ENCODE results near the gene PSAPL1. TPM values are rescaled to one million over a fixed set of nuclear protein-coding genes. Genes with fewer than 3 reads are reported as not detected.

PSAPL1 gene
- total RNA-seq, 1 donor from 2014 or later = not detected

DNA sequence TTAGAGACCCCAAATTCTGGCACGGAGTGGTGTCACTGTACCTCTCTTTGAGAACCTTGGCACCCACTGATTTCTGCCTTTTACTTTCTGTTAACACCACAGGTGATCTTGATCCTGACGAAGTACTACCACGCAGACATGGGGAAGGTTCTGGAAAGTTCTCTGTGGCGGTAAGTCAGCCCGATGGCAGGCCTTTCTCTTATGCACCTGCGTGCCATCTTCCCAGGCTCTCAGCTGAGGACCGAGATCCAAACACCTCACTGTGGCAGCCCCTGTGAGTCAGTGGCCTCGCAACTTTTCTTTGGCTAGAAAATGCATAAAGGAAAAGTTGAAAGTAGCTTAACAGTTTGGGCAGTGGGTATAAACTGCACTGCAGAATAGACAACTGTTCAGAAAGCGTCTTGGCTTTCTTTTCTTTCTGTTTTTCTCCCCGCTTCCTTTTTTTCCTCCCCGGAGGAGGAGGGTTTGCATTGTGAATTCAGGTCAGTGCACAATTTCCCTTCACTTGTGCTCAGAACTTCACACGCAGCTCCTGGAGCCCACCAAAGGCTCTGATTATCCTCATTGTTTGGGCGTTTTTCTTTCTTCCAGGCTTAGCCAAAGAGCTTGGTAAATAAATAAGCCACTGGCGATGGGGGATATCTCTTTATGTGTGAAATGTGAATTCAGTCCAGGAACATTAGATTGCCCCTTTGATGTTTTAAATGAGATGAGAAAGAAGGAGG, 38.4 kb downstream of the PSAPL1 start:
- peak; percentile 19 for DNase-seq (ENCODE audit: low spot score)

GRCh38 chr4:7395645-7396044, 39.1 kb downstream of the PSAPL1 start:
- peak; percentile 22 for DNase-seq (ENCODE audit: low spot score)

- peak; percentile 30 for DNase-seq (ENCODE audit: low spot score)
Observed at GRCh38 chr4:7394681-7395451, 39.9 kb downstream of the PSAPL1 start.

GRCh38 chr4:7393601-7394575, 40.8 kb downstream of the PSAPL1 start:
- DNase-seq (ENCODE audit: low spot score) = peak; percentile 40

DNA sequence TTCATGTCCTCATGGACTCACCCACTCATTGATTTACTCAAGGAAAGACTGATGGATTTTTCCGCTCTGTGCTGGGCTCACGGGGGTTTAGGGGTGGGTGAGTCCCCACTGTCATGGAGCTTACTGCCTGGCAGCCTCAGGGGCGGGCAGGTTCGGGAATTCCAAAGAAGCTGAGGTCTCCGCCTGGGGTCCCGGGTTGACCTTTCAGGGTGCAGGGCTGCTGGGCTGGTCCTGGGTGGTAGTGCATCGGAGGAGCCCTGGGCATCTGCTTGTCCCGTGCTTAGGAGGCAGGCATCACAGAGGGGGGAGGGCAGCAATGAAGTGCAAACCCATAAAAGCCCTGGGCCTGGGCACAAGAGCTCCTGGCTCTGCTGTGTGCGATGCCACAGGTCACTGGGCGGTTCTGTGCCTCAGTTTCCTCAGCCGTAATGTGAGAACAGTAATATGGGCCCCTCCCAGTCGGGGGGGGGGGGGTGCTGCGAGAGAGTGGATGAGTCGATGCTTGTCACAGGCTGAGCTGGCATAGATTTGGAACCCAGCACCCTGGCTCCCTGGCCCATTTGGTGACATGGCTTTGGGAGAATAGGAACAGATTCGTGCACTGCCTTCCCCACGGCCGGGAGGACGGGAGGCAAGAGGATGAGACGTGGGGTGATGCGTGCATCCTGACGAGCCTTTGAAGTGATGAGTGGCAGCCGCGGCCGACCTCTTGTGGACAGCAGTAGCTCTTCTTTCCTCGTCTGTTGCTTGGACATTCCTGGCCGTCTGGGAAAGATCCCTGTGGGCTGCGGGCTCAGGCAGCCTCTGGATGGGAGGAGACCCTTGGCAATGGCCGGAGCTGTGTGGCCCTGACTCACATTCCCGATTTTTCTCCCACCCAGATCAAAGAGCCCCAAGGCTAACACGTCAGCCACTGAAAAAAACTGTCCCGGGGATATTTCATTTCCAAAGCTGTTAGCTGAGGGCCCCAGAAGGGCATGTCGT, 42.0 kb downstream of the PSAPL1 start:
- DNase-seq (ENCODE audit: low spot score) = peak; percentile 43

- DNase-seq (ENCODE audit: low spot score) = peak; percentile 29
Observed at GRCh38 chr4:7391637-7392437, 42.9 kb downstream of the PSAPL1 start.

DNA sequence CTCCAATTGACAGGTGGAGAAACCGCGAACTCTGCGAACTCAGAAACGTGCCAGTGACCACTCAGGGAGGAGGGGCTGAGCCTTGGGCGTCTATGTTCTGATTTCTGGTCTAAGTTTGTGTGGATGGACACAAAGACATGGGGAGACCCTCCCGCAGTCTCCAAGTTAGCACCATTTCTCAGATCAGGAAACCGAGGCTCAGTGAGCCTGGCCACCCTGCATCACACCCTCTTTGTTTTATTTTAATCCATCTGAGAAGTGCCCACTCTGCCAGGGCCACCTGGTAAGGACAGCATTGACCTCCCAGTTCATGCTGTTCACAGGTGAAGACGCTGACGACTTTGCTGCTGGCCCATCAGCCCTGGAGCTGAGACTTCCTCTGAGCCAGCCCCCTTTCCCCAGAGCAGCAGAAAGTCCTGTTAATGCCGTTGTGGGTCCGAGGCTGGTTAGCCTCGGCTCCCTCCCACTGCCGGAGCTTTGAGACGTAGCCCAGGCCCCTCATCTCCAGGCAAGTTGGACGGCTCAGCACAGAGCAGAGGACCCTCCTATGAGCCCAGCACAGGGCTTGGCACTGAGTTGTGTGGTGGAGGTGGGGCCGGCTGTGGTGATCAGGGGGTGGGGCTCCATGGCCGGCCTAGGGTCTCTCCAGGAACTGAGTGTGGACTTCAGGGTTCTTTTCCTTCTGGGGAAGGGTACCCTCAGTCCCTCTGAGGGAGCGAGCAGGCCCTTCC, 43.7 kb downstream of the PSAPL1 start:
- DNase-seq (ENCODE audit: low spot score) = no peak

GRCh38 chr4:7390336-7390735, 44.4 kb downstream of the PSAPL1 start:
- DNase-seq (ENCODE audit: low spot score) = no peak

GRCh38 chr4:7389719-7390118, 45.0 kb downstream of the PSAPL1 start:
- DNase-seq (ENCODE audit: low spot score) = peak; percentile 33

DNA sequence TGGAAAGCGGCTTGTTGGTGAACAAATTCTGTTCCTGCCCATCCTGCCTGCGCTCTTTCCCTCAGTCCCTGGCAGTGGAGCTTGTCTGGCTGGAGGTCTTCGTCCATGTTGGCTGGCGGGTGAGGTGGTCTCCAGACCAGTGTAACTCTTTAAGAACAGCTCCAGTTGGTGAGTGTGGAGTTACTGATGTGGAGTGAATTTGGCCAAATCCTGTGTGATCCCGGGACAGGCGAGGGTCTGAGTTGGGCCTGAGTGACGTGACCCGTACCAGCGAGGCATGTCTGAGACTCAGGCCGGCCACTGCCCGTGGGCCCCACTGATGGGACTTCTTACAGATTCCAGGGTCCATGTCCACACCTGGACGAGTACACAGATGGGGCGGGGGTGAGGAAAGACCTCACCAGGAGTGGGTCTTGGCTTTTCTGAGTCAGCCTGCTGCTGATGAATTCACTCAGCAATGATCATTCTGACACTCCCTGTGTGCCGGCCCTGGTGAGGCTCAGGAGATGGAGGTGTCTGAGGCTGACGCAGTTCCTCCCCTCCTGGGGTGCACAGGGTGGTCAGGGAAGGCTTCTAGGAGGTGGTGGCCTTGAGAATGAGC, 45.5 kb downstream of the PSAPL1 start:
- DNase-seq (ENCODE audit: low spot score) = peak; percentile 29

DNA sequence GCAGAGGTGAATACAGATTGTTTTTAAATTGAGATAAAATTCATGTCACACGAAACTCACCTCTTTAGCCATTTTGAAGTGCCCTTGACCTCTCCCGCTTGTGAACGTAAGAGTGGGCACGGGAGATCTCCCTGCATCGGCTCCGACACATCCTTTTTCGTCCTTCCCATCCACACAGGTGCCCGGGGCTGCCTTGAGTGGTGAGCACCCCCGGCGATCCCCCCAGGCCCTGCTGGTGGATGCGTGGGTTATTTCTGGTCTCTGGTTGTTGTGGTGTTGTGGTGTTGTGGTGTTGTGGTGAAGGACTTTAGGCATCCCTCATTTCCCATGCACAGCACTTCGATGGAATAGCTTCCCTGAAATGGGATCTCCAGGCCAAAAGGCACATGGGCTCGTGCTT, 46.1 kb downstream of the PSAPL1 start:
- DNase-seq (ENCODE audit: low spot score) = no peak

DNA sequence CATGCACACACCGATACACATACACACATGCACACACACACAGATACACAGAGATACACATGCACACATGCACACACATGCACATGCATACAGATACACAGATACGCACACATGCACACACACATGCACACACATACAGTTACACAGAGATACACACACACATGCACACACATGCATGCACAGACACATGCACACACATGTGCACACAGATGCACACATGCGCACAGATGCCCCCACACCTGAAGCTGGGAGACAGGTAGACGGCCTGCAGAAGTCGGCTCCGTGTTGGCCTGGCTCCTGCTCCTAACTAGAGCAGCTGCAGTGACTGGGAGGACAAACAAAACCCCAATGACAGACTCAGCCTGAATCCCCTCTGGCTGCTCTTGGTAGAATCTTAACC, 46.8 kb downstream of the PSAPL1 start:
- DNase-seq (ENCODE audit: low spot score) = peak; percentile 34

DNA sequence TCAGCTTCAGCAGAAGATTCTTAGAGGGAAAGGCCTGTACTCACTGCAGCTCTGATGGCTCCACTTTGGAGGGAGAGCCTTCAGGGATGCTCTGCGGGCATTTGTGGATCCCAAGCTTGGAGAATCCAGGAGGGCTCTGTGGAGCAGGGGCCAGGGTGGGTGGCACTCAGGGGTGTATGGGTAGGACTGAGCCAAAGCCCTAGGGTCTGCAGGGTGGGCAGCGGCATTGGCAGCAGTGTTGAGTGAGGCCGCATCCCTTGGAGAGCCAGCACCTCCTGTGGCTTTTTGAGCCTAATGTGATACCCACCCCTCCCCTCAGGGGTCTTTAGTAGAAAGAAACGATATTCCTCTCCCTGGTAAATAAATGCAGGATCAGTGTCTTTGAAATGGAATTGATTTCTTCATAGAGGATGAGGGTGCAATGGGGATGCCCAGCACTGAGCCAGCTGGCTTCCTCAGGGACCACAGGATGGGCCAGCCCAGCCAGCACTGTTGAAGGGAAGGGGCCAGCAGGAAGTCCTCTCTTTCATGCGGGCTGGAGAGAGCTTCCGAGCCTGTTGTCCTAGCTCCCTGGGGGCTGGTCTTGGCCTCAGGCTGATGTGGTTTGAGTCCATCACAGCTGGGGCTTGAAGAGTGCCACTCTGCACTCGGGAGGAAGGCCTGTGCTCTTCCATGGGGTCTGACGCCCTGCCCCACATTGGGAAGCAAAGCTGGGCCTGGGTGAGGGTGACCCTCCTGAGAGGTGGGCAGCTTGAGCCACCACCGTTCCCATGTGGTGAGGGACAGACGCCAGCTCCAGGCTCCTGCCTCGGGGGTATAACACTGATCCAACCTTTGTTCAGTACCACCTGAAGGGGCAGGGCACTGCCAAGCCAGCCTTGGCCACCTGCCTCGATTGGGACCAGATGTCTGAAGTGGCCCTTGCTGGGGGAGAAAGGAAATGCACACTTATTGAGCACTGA, 49.5 kb downstream of the PSAPL1 start:
- peak; percentile 25 for DNase-seq (ENCODE audit: low spot score)

DNA sequence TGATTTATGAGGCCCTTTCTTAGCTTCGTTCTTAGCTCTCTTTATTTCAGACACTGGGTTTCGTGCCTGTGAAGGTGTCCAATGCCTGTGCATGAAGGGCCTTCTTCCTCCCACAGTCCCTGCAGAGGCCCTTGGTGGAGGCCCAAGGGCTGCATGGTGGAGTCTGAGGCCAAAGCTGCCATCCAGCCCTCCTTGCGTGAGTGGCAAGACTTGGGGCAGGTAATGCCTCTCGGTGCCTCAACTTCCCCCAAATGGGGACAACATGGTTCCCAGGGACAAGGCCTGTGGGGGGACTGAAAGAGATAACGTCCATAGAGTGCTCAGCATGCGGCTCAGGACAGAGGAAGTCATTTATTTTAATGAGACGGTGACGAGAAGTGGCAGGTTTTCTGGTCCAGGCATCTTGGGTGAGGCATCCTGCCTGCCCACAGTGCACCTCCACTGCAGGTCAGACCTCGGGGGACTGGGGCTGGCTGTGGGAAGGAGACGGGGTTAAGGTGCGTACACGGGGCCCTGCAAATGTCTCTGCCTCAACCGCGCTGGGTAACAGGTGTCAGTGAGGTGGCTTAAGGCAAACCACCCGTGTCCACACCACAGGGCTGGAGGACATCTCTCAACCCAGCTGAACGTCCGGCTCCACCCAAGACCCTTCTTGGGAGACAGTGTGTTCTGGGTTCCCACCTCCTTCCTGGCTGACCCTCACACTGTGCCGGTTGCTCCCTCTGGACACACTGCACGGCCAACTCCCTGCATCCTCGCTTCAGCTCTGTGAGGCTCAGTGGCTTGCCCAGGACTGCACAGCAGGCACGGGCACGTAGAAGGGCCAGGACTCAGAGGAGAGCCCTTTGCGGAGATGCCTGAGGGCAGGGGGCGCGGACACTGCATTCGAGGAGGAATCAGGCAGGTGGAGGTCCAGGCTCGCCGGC, 50.5 kb downstream of the PSAPL1 start:
- peak; percentile 35 for DNase-seq (ENCODE audit: low spot score)

- no peak for DNase-seq (ENCODE audit: low spot score)
Observed at GRCh38 chr4:7383266-7383665, 51.5 kb downstream of the PSAPL1 start.

DNA sequence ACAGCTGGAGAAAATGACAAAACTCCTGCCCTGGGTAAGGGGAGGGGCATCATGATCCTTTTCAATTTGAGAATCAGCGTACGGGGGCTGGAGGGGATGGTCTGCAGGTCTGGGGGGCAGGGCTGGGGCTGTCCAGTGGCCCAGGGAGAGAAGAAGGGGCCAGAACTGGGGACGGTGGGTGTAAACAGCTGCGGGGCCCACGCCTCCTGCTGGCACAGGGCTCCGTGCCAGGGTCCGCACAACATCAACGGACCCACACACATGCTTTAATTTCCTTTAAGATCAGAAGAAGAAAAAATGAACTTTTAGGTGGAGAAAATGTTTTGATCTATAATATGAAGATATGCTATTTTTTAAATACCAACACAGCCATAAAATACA, 52.1 kb downstream of the PSAPL1 start:
- no peak for DNase-seq (ENCODE audit: low spot score)

Measured in ureter (tissue), 1 donor.